ENCODE measurements around the gene NUMBL.

- TF ChIP-seq REST (IDR thresholded peaks at IDR 0.05; ENCODE audit: insufficient read depth in 1 of 2, low read depth in 2 of 2, low read length in 2 of 2) (no peak), TAF1 (IDR thresholded peaks at IDR 0.05; ENCODE audit: borderline replicate concordance, insufficient read depth, low read length) (no peak), POLR2AphosphoS5 (IDR thresholded peaks at IDR 0.05; ENCODE audit: low read depth, low read length) (peak; percentile 65), SIN3A (IDR thresholded peaks at IDR 0.05; ENCODE audit: borderline replicate concordance, insufficient read depth, low read length) (no peak), FOXP2 (optimal IDR thresholded peaks at IDR 0.05; ENCODE audit: borderline replicate concordance, extremely low read depth, extremely low read length, insufficient read depth) (no peak)
These were observed 406 bp upstream of the NUMBL start for GRCh38 chr19:40690693-40691420.
